GM23338 (cell line): ENCODE results near the gene SPC24. TPM values are rescaled to one million over a fixed set of nuclear protein-coding genes. Genes with fewer than 3 reads are reported as not detected.
A peak's percentile ranks its signal among the peaks of the same experiment; 100 is the strongest.
"Not testable (repeated sequence)": the region's sequence is repeated elsewhere in the genome, so short reads cannot be mapped to it uniquely, and the experiment has no call there.

ENCODE experiments used
- ATAC-seq: fragments of 200-7000 bp; cut with Tn5 transposase; 3 replicates; pipeline ENCODE4 v1.9.1; 2020
- DNase-seq: peaks from one replicate; pipeline ENCODE4 v3.0.0-alpha.2; 2015; ENCODE audit warnings: low spot score
- H2AFZ ChIP-seq: fragments of 200-600 bp; sonication (generic); 2 replicates; pipeline ENCODE4 v1.8.0; 2016; ENCODE audit warnings: antibody characterized with exemption, mild to moderate bottlenecking, moderate library complexity
- H3F3A ChIP-seq: fragments of 200-600 bp; sonication (generic); replicated peaks from 2 replicates; pipeline ENCODE4 v1.8.0; 2017; ENCODE audit warnings: antibody characterized with exemption, mixed run types, low read depth
- H3K27ac ChIP-seq: fragments of 200-600 bp; sonication (generic); 2 replicates; pipeline ENCODE4 v1.6.1; 2016; ENCODE audit warnings: low read depth
- H3K27me3 ChIP-seq: fragments of 200-600 bp; sonication (generic); 2 replicates; pipeline ENCODE4 v1.8.0; 2016; ENCODE audit warnings: mild to moderate bottlenecking, mixed run types, moderate library complexity; ENCODE audit not compliant: insufficient read depth
- H3K36me3 ChIP-seq: fragments of 200-600 bp; sonication (generic); 2 replicates; pipeline ENCODE4 v1.8.0; 2016; ENCODE audit warnings: mild to moderate bottlenecking; ENCODE audit not compliant: insufficient read depth
- H3K4me1 ChIP-seq: fragments of 200-600 bp; sonication (generic); 2 replicates; pipeline ENCODE4 v1.8.0; 2016; ENCODE audit warnings: mild to moderate bottlenecking, moderate library complexity; ENCODE audit not compliant: insufficient read depth
- H3K4me2 ChIP-seq: fragments of 200-600 bp; sonication (generic); 2 replicates; pipeline ENCODE4 v1.7.1; 2017; ENCODE audit warnings: mixed run types
- H3K4me3 ChIP-seq: fragments of 200-600 bp; sonication (generic); 2 replicates; pipeline ENCODE4 v1.6.1; 2016; ENCODE audit warnings: mixed run types
- H3K79me2 ChIP-seq: fragments of 200-600 bp; sonication (generic); replicated peaks from 2 replicates; pipeline ENCODE4 v1.8.0; 2017; ENCODE audit warnings: mild to moderate bottlenecking; ENCODE audit not compliant: insufficient read depth
- H3K9me2 ChIP-seq: fragments of 200-600 bp; sonication (generic); 2 replicates; pipeline ENCODE4 v1.8.0; 2017; ENCODE audit not compliant: insufficient read depth
- H4K20me1 ChIP-seq: fragments of 200-600 bp; sonication (generic); replicated peaks from 2 replicates; pipeline ENCODE4 v1.8.0; 2017; ENCODE audit warnings: mild to moderate bottlenecking; ENCODE audit not compliant: insufficient read depth
- H3K27ac Mint-ChIP-seq: 2 replicates; pipeline ENCODE4 v1.8.0; 2020; ENCODE audit warnings: inconsistent platforms, mild to moderate bottlenecking, moderate library complexity, mixed read lengths
- H3K27me3 Mint-ChIP-seq: 3 replicates; pipeline ENCODE4 v1.8.0; 2022; ENCODE audit warnings: low read depth, mild to moderate bottlenecking, moderate library complexity, mixed read lengths, inconsistent platforms; ENCODE audit not compliant: insufficient read depth, poor library complexity
- H3K36me3 Mint-ChIP-seq: 3 replicates; pipeline ENCODE4 v1.8.0; 2021; ENCODE audit warnings: low read depth, mild to moderate bottlenecking, inconsistent platforms, moderate library complexity, mixed read lengths
- H3K4me1 Mint-ChIP-seq: 3 replicates; pipeline ENCODE4 v1.8.0; 2020; ENCODE audit warnings: mild to moderate bottlenecking, inconsistent platforms, mixed read lengths
- H3K4me3 Mint-ChIP-seq: 3 replicates; pipeline ENCODE4 v1.8.0; 2021; ENCODE audit warnings: moderate library complexity, mild to moderate bottlenecking, inconsistent platforms, mixed read lengths
- H3K9me3 Mint-ChIP-seq: 3 replicates; pipeline ENCODE4 v1.8.0; 2020; ENCODE audit warnings: moderate library complexity, mild to moderate bottlenecking, inconsistent platforms, mixed read lengths
- CREB1 ChIP-seq: fragments of 250-450 bp; sonication (Bioruptor Pico); IDR thresholded peaks from 2 replicates; pipeline ENCODE4 v1.5.0; 2020; ENCODE audit warnings: low read depth, mild to moderate bottlenecking, moderate library complexity
- NANOG ChIP-seq: IDR thresholded peaks from 2 replicates; pipeline ENCODE4 v1.6.1; 2016; ENCODE audit warnings: antibody characterized with exemption, borderline replicate concordance
- POLR2AphosphoS5 ChIP-seq: IDR thresholded peaks from 2 replicates; pipeline ENCODE4 v1.6.1; 2016; ENCODE audit warnings: antibody characterized with exemption, low read depth
- STAT1 ChIP-seq: IDR thresholded peaks from one replicate; pipeline ENCODE4 v1.6.1; 2016; ENCODE audit warnings: antibody characterized with exemption; ENCODE audit not compliant: unreplicated experiment
- ZNF114 ChIP-seq: fragments of 250-450 bp; sonication (Bioruptor Pico); IDR thresholded peaks from 2 replicates; pipeline ENCODE4 v1.5.0; 2020; ENCODE audit warnings: mild to moderate bottlenecking, moderate library complexity
- microRNA-seq: library from miRNA; unstranded; fragments of <30 nt; microRNA quantifications from one replicate; pipeline ENCODE4, GENCODE V29; 2017
- polyA plus RNA-seq: library from polyadenylated mRNA; unstranded; fragments of >200 nt; fragmentation: Nextera tagmentation; extraction: Ambion mirVana; gene quantifications from 2 replicates; pipeline ENCODE4 v1.2.1, GENCODE V29; 2016
- total RNA-seq: library from RNA; depleted of rRNA; stranded (reverse); fragments of >200 nt; shearing (Covaris generic); gene quantifications from 2 replicates; pipeline ENCODE4 v1.2.3, GENCODE V29; 2014; rRNA removed

SPC24 gene
- total and polyA plus RNA-seq, 2 experiments from 2014 or later, result 38.7 to 40.6 TPM

GRCh38 chr19:11097367-11097766, 58.2 kb downstream of the SPC24 start:
- H3K4me2 ChIP-seq, H3K9me2 ChIP-seq, H2AFZ ChIP-seq, H3K4me3 Mint-ChIP-seq, H3K9me3 Mint-ChIP-seq, H3K27me3 ChIP-seq, H3K4me3 ChIP-seq, H3K27me3 Mint-ChIP-seq, ATAC-seq, H3K27ac Mint-ChIP-seq, DNase-seq: not testable (repeated sequence)
- H3K36me3 ChIP-seq, result peaks cover 98% of the 10 kb centered on the region
- peak overlapping the region; percentile 81 for H3K27ac ChIP-seq
- H3K4me1 ChIP-seq, result peaks cover 26% of the 10 kb centered on the region
- Mint-ChIP-seq H3K36me3 (peaks cover 85% of the 10 kb centered on the region), H3K4me1 (peaks cover 19% of the 10 kb centered on the region)
- peaks cover 99% of the 10 kb centered on the region for H3K79me2 ChIP-seq
- peaks cover 87% of the 10 kb centered on the region for H4K20me1 ChIP-seq
- peaks cover 71% of the 10 kb centered on the region for H3F3A ChIP-seq

GRCh38 chr19:11096210-11096841, 59.3 kb downstream of the SPC24 start:
- H3K9me2 ChIP-seq, result no peaks in the 10 kb centered on the region
- H3K27me3 ChIP-seq, result no peaks in the 10 kb centered on the region
- no peak for DNase-seq
- no peak for TF ChIP-seq CREB1
- no peak for TF ChIP-seq POLR2AphosphoS5
- TF ChIP-seq ZNF114 (CRISPR knock-in tag), result no peak
- no peak for TF ChIP-seq STAT1
- no peak for TF ChIP-seq NANOG
- Mint-ChIP-seq H3K36me3 (peaks cover 87% of the 10 kb centered on the region), H3K27ac (peak overlapping the region; percentile 79; the same call in 1 of the 2 replicates), H3K4me3 (no peak overlapping the region), H3K9me3 (no peaks in the 10 kb centered on the region), H3K4me1 (peaks cover 27% of the 10 kb centered on the region), H3K27me3 (no peaks in the 10 kb centered on the region)
- H3K79me2 ChIP-seq, result peaks cover 99% of the 10 kb centered on the region
- peaks cover 97% of the 10 kb centered on the region for H4K20me1 ChIP-seq
- H3K4me2 ChIP-seq, result no peak overlapping the region
- H3K4me3 ChIP-seq, result no peak overlapping the region
- peak overlapping the region; percentile 81 for H3K27ac ChIP-seq
- ATAC-seq, result no peak
- peaks cover 65% of the 10 kb centered on the region for H3F3A ChIP-seq
- no peak overlapping the region for H2AFZ ChIP-seq
- peaks cover 91% of the 10 kb centered on the region for H3K36me3 ChIP-seq
- H3K4me1 ChIP-seq, result peaks cover 36% of the 10 kb centered on the region

Small RNA genes within 50 kb of the gene (microRNA-seq; reads per million reads assigned to microRNA genes)
- gene MIR6886, result 0.89 reads per million

Other genes with a start within 250 kb of the SPC24 start
- gene YIPF2, start 227.1 kb downstream of the SPC24 start, total RNA-seq, result 54.0 and 63.7 TPM in 2 replicates
- gene YIPF2, start 227.1 kb downstream of the SPC24 start, polyA plus RNA-seq, result 36.3 and 45.3 TPM in 2 replicates
- gene TIMM29, start 227.0 kb downstream of the SPC24 start, total RNA-seq, result 56.4 and 60.7 TPM in 2 replicates
- 23.7 and 24.1 TPM in 2 replicates for gene TIMM29, start 227.0 kb downstream of the SPC24 start, polyA plus RNA-seq
- gene SMARCA4, start 194.8 kb downstream of the SPC24 start, total RNA-seq, result 252 and 336 TPM in 2 replicates
- gene SMARCA4, start 194.8 kb downstream of the SPC24 start, polyA plus RNA-seq, result 175 and 177 TPM in 2 replicates
- gene LDLR, start 66.3 kb downstream of the SPC24 start, total RNA-seq, result 160 and 180 TPM in 2 replicates
- 57.6 and 59.3 TPM in 2 replicates for gene LDLR, start 66.3 kb downstream of the SPC24 start, polyA plus RNA-seq
- gene KANK2, start 41.8 kb upstream of the SPC24 start, total RNA-seq, result 47.5 and 65.4 TPM in 2 replicates
- gene KANK2, start 41.8 kb upstream of the SPC24 start, polyA plus RNA-seq, result 14.7 and 15.9 TPM in 2 replicates
- not detected in 2 replicates for gene ANGPTL8, start 83.8 kb upstream of the SPC24 start, total RNA-seq
- gene ANGPTL8, start 83.8 kb upstream of the SPC24 start, polyA plus RNA-seq, result 0.42 TPM in 1 of 2 replicates, not detected in the other
- 48.3 and 49.0 TPM in 2 replicates for gene DOCK6, start 106.7 kb upstream of the SPC24 start, total RNA-seq
- 28.9 and 34.6 TPM in 2 replicates for gene DOCK6, start 106.7 kb upstream of the SPC24 start, polyA plus RNA-seq
- not detected in 2 replicates for gene TSPAN16, start 140.4 kb upstream of the SPC24 start, total RNA-seq
- not detected in 2 replicates for gene TSPAN16, start 140.4 kb upstream of the SPC24 start, polyA plus RNA-seq
- gene RAB3D, start 183.9 kb upstream of the SPC24 start, total RNA-seq, result 16.9 and 21.2 TPM in 2 replicates
- gene RAB3D, start 183.9 kb upstream of the SPC24 start, polyA plus RNA-seq, result 3.8 and 5.3 TPM in 2 replicates
- gene TMEM205, start 190.5 kb upstream of the SPC24 start, total RNA-seq, result 223 and 293 TPM in 2 replicates
- gene TMEM205, start 190.5 kb upstream of the SPC24 start, polyA plus RNA-seq, result 114 and 123 TPM in 2 replicates
- 3.4 and 3.5 TPM in 2 replicates for gene CCDC159, start 190.7 kb upstream of the SPC24 start, total RNA-seq
- 5.1 and 6.2 TPM in 2 replicates for gene CCDC159, start 190.7 kb upstream of the SPC24 start, polyA plus RNA-seq
- gene PLPPR2, start 199.7 kb upstream of the SPC24 start, total RNA-seq, result 5.7 and 12.0 TPM in 2 replicates
- 5.0 and 9.0 TPM in 2 replicates for gene PLPPR2, start 199.7 kb upstream of the SPC24 start, polyA plus RNA-seq
- 2.1 and 4.1 TPM in 2 replicates for gene SWSAP1, start 218.9 kb upstream of the SPC24 start, total RNA-seq
- gene SWSAP1, start 218.9 kb upstream of the SPC24 start, polyA plus RNA-seq, result 6.1 and 6.6 TPM in 2 replicates
- 6.8 and 12.0 TPM in 2 replicates for gene EPOR, start 228.5 kb upstream of the SPC24 start, total RNA-seq
- 9.1 and 9.2 TPM in 2 replicates for gene EPOR, start 228.5 kb upstream of the SPC24 start, polyA plus RNA-seq